Prostate gland (tissue), 2 donors: Measurements from ENCODE around the gene EIF5AL1.

Experiments
- CTCF ChIP-seq, 4 experiments: fragments of 200-600 bp in 2 of 4; fragments of 450-650 bp in 2 of 4; sonication (generic) in 2 of 4; IDR thresholded peaks; 1 replicate in 3 of 4; 2 replicates in 1 of 4; pipeline ENCODE4 v1.5.1; 2016 to 2019; ENCODE audit warnings: antibody characterized with exemption in 4 of 4, mild to moderate bottlenecking in 2 of 4, moderate library complexity in 2 of 4
- POLR2AphosphoS5 ChIP-seq: sonication (generic); formaldehyde crosslinking; IDR thresholded peaks from one replicate; pipeline ENCODE4 v1.6.1; 2017; ENCODE audit warnings: antibody characterized with exemption

GRCh38 chr10:79552143-79552542 lies 39.8 kb downstream of the EIF5AL1 start:
- TF ChIP-seq POLR2AphosphoS5: no peak
- TF ChIP-seq CTCF (IDR thresholded peaks at IDR 0.05): no peak
